ENCODE data around the gene AFF3.
"Not testable (repeated sequence)": the region's sequence is repeated elsewhere in the genome, so short reads cannot be mapped to it uniquely, and the experiment has no call there.

AFF3 gene

GRCh38 chr2:100107440-100107839 is 35.0 kb downstream of the AFF3 start:
- DNase-seq, result no peak

GRCh38 chr2:100106460-100106859 is 35.9 kb downstream of the AFF3 start:
- DNase-seq, result peak; percentile 8

GRCh38 chr2:100105678-100106054 is 36.7 kb downstream of the AFF3 start:
- DNase-seq, result no peak

GRCh38 chr2:100104718-100105677 is 37.4 kb downstream of the AFF3 start:
- no peak for DNase-seq

GRCh38 chr2:100104265-100104664 is 38.1 kb downstream of the AFF3 start:
- not testable (repeated sequence) for DNase-seq

GRCh38 chr2:100103527-100104252 is 38.7 kb downstream of the AFF3 start:
- not testable (repeated sequence) for DNase-seq

GRCh38 chr2:100102466-100103180 is 39.8 kb downstream of the AFF3 start:
- DNase-seq, result not testable (repeated sequence)

GRCh38 chr2:100098855-100099254 is 43.5 kb downstream of the AFF3 start:
- not testable (repeated sequence) for DNase-seq

- not testable (repeated sequence) for DNase-seq
Observed at GRCh38 chr2:100097611-100098294, 44.6 kb downstream of the AFF3 start.

- DNase-seq, result not testable (repeated sequence)
Observed at GRCh38 chr2:100095845-100096244, 46.5 kb downstream of the AFF3 start.

- not testable (repeated sequence) for DNase-seq
Observed at GRCh38 chr2:100091807-100092206, 50.6 kb downstream of the AFF3 start.

GRCh38 chr2:100085744-100086143 is 56.6 kb downstream of the AFF3 start:
- DNase-seq, result not testable (repeated sequence)

GRCh38 chr2:100083421-100084216 is 58.8 kb downstream of the AFF3 start:
- DNase-seq, result not testable (repeated sequence)

- not testable (repeated sequence) for DNase-seq
Observed at GRCh38 chr2:100082302-100082978, 60.0 kb downstream of the AFF3 start.

- DNase-seq, result no peak
Observed at GRCh38 chr2:100077935-100078334, 64.5 kb downstream of the AFF3 start.

- no peak for DNase-seq
Observed at GRCh38 chr2:100077456-100077855, 64.9 kb downstream of the AFF3 start.

GRCh38 chr2:100075532-100075931 is 66.9 kb downstream of the AFF3 start:
- peak; percentile 16 for DNase-seq

GRCh38 chr2:100073110-100073509 is 69.3 kb downstream of the AFF3 start:
- DNase-seq, result no peak

GRCh38 chr2:100072503-100072902 is 69.9 kb downstream of the AFF3 start:
- no peak for DNase-seq

- DNase-seq, result no peak
Observed at GRCh38 chr2:100071335-100072043, 70.9 kb downstream of the AFF3 start.
